Loucy (cell line): ENCODE results near the gene NRG3.

ENCODE experiments used
- EZH2phosphoT487 ChIP-seq: fragments of 200-600 bp; IDR thresholded peaks from 2 replicates; pipeline ENCODE4 v1.6.1; 2018; ENCODE audit warnings: antibody characterized with exemption, mild to moderate bottlenecking, moderate library complexity, borderline replicate concordance
- TF ChIP-seq, protein P1 (sequence below): fragments of 200-600 bp; sonication (generic); conservative IDR thresholded peaks from 2 replicates; pipeline ENCODE4 v1.5.1; 2014; ENCODE audit warnings: mild to moderate bottlenecking, antibody characterized with exemption, low read length

DNA sequence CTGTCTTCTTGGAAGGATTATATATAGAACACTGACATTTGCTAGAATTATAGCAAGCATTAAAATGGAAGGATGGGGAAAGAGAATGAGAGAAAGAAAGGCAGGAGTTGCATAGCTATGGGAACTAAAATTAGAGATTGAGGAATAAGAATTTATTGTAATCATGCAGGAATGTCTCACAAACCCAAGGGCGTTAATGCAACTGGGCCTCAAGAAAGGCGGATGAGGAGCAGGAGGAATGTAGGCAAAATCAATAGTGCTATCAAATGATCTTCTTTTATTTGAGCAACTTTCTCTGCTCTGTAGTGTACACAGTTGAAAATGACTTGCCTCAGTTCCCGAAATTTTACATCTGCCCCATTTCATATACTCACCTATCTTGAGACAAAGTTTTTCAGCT, 1132.5 kb downstream of the NRG3 start:
- TF ChIP-seq, protein P1, sequence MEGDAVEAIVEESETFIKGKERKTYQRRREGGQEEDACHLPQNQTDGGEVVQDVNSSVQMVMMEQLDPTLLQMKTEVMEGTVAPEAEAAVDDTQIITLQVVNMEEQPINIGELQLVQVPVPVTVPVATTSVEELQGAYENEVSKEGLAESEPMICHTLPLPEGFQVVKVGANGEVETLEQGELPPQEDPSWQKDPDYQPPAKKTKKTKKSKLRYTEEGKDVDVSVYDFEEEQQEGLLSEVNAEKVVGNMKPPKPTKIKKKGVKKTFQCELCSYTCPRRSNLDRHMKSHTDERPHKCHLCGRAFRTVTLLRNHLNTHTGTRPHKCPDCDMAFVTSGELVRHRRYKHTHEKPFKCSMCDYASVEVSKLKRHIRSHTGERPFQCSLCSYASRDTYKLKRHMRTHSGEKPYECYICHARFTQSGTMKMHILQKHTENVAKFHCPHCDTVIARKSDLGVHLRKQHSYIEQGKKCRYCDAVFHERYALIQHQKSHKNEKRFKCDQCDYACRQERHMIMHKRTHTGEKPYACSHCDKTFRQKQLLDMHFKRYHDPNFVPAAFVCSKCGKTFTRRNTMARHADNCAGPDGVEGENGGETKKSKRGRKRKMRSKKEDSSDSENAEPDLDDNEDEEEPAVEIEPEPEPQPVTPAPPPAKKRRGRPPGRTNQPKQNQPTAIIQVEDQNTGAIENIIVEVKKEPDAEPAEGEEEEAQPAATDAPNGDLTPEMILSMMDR, result no peak
- no peak for TF ChIP-seq EZH2phosphoT487
